Cardiac muscle cell (in vitro differentiated cells and primary cell): Measurements from ENCODE around the gene ZNF416. TPM values are rescaled to one million over a fixed set of nuclear protein-coding genes. Genes with fewer than 3 reads are reported as not detected.

Source experiments
- DNase-seq, 2 donors: peaks; one replicate each; pipeline versions ENCODE4 v3.0.0 to v3.0.0-alpha.2; 2010 to 2017; ENCODE audit warnings: low read depth in 1 of 2, low spot score in 1 of 2
- H3K27ac ChIP-seq: fragments of 200-600 bp; sonication (generic); 2 replicates; pipeline ENCODE4 v1.5.1; 2016
- H3K27me3 ChIP-seq: fragments of 200-600 bp; sonication (generic); 2 replicates; pipeline ENCODE4 v1.6.0; 2016; ENCODE audit warnings: control low read depth
- H3K36me3 ChIP-seq: fragments of 200-600 bp; sonication (generic); 2 replicates; pipeline ENCODE4 v1.5.1; 2016; ENCODE audit warnings: control low read depth
- H3K4me1 ChIP-seq: fragments of 200-600 bp; sonication (generic); 2 replicates; pipeline ENCODE4 v1.8.1; 2017; ENCODE audit warnings: low read depth, mild to moderate bottlenecking, mixed run types
- H3K4me3 ChIP-seq: fragments of 200-600 bp; sonication (generic); 2 replicates; pipeline ENCODE4 v1.5.1; 2016; ENCODE audit warnings: mild to moderate bottlenecking
- H3K9me3 ChIP-seq: fragments of 200-600 bp; sonication (generic); 2 replicates; pipeline ENCODE4 v1.5.1; 2017; ENCODE audit warnings: low read depth, mild to moderate bottlenecking, control low read depth
- polyA plus RNA-seq: library from polyadenylated mRNA; unstranded; fragments of >200 nt; fragmentation: Nextera tagmentation; extraction: Ambion mirVana; gene quantifications from 2 replicates; pipeline ENCODE4 v1.2.1, GENCODE V29; 2016
- total RNA-seq: library from RNA; depleted of rRNA; stranded (reverse); fragments of >200 nt; gene quantifications from 2 replicates; pipeline ENCODE4 v1.2.3, GENCODE V29; 2016
- TF ChIP-seq, protein P1 (sequence below): IDR thresholded peaks from 2 replicates; pipeline ENCODE4 v1.5.1; 2012; ENCODE audit warnings: low read depth, mild to moderate bottlenecking, low read length

Gene ZNF416
- total and polyA plus RNA-seq, 2 experiments from 2014 or later = 6.2 to 7.8 TPM

DNA sequence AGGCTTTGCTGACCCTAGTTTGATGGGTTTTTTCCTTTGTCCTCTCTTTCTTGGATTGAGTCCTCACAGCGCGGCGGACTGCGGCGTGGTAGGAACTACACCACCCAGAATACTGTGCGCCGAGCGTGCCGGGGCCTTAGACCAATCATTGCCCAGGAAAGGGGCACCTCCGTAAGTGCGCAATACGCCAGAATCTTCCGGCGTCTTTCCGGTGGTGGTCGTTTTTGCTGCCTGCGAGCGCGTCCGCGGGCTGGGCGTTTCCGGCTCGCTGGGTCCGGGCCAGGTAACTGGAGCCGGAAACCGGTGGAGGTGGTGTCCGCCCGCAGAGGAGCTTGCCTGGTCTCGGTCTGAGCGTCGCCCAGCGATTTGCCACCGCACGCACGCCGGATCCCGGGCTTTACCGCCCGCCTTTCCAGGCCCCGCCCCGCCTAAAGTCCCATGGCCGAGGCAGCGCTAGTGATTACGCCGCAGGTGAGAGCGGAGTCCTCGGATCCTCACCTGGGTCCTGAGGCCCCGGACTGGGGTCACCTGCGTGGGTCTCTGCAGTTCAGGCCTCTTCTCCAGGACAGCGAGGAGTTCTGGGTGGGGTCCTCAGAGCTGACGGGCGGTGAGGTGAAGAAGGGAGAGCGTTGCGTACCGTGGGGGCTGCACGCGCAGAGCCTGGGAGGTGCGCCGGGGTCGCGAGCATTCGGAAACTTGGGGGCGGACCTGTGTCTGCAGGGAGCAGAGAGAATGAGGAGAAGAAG, 51.4 kb downstream of the ZNF416 start, which contains the start of gene ZNF549:
Gene ZNF549 (plus strand): TSS at position 221 of the 746 bp plus-strand sequence. CDS start 218 bp downstream, at position 439.
- DNase-seq = peak; percentile 95
- H3K4me1 ChIP-seq = peaks cover 6% of the 10 kb centered on the region
- peak within 1 kb of the TSS; percentile 45 for H3K4me3 ChIP-seq
- peak within 1 kb of the TSS; percentile 35 for H3K27ac ChIP-seq
- TF ChIP-seq, protein P1, sequence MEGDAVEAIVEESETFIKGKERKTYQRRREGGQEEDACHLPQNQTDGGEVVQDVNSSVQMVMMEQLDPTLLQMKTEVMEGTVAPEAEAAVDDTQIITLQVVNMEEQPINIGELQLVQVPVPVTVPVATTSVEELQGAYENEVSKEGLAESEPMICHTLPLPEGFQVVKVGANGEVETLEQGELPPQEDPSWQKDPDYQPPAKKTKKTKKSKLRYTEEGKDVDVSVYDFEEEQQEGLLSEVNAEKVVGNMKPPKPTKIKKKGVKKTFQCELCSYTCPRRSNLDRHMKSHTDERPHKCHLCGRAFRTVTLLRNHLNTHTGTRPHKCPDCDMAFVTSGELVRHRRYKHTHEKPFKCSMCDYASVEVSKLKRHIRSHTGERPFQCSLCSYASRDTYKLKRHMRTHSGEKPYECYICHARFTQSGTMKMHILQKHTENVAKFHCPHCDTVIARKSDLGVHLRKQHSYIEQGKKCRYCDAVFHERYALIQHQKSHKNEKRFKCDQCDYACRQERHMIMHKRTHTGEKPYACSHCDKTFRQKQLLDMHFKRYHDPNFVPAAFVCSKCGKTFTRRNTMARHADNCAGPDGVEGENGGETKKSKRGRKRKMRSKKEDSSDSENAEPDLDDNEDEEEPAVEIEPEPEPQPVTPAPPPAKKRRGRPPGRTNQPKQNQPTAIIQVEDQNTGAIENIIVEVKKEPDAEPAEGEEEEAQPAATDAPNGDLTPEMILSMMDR = no peak
- no peaks in the 10 kb centered on the region for H3K9me3 ChIP-seq
- H3K36me3 ChIP-seq = peaks cover 13% of the 10 kb centered on the region
- no peaks in the 10 kb centered on the region for H3K27me3 ChIP-seq

Other genes with a start within 250 kb of the ZNF416 start
- 8.0 and 9.0 TPM in 2 replicates for gene ZNF304, start 227.6 kb downstream of the ZNF416 start, total RNA-seq
- gene ZNF304, start 227.6 kb downstream of the ZNF416 start, polyA plus RNA-seq = 6.2 and 6.7 TPM in 2 replicates
- 15.1 and 26.4 TPM in 2 replicates for gene TRAPPC2B, start 215.4 kb downstream of the ZNF416 start, total RNA-seq
- gene TRAPPC2B, start 215.4 kb downstream of the ZNF416 start, polyA plus RNA-seq = 34.6 and 39.3 TPM in 2 replicates
- gene ZNF547, start 215.4 kb downstream of the ZNF416 start, total RNA-seq = 1.8 and 7.2 TPM in 2 replicates
- gene ZNF547, start 215.4 kb downstream of the ZNF416 start, polyA plus RNA-seq = 0.65 and 0.66 TPM in 2 replicates
- gene ZNF548, start 189.1 kb downstream of the ZNF416 start, total RNA-seq = 37.9 and 38.2 TPM in 2 replicates
- 11.4 and 15.9 TPM in 2 replicates for gene ZNF548, start 189.1 kb downstream of the ZNF416 start, polyA plus RNA-seq
- gene ZNF17, start 167.8 kb downstream of the ZNF416 start, total RNA-seq = 5.8 and 13.0 TPM in 2 replicates
- 4.2 and 7.1 TPM in 2 replicates for gene ZNF17, start 167.8 kb downstream of the ZNF416 start, polyA plus RNA-seq
- 11.8 and 13.7 TPM in 2 replicates for gene ZNF749, start 143.6 kb downstream of the ZNF416 start, total RNA-seq
- 16.6 and 28.8 TPM in 2 replicates for gene ZNF749, start 143.6 kb downstream of the ZNF416 start, polyA plus RNA-seq
- 1.2 and 2.3 TPM in 2 replicates for gene VN1R1, start 121.8 kb downstream of the ZNF416 start, total RNA-seq
- gene VN1R1, start 121.8 kb downstream of the ZNF416 start, polyA plus RNA-seq = 2.9 and 4.1 TPM in 2 replicates
- gene ZNF772, start 101.3 kb downstream of the ZNF416 start, total RNA-seq = 32.6 and 37.9 TPM in 2 replicates
- gene ZNF772, start 101.3 kb downstream of the ZNF416 start, polyA plus RNA-seq = 11.3 and 13.6 TPM in 2 replicates
- gene ZNF419, start 91.2 kb downstream of the ZNF416 start, total RNA-seq = 14.0 and 36.2 TPM in 2 replicates
- 11.3 and 15.8 TPM in 2 replicates for gene ZNF419, start 91.2 kb downstream of the ZNF416 start, polyA plus RNA-seq
- 25.4 and 34.2 TPM in 2 replicates for gene ZNF773, start 79.0 kb downstream of the ZNF416 start, total RNA-seq
- gene ZNF773, start 79.0 kb downstream of the ZNF416 start, polyA plus RNA-seq = 12.4 and 13.3 TPM in 2 replicates
- gene ZNF549, start 51.6 kb downstream of the ZNF416 start, total RNA-seq = 5.0 and 7.5 TPM in 2 replicates
- 7.5 and 10.1 TPM in 2 replicates for gene ZNF549, start 51.6 kb downstream of the ZNF416 start, polyA plus RNA-seq
- 42.6 and 62.4 TPM in 2 replicates for gene ZNF550, start 19.0 kb downstream of the ZNF416 start, total RNA-seq
- 9.8 and 9.9 TPM in 2 replicates for gene ZNF550, start 19.0 kb downstream of the ZNF416 start, polyA plus RNA-seq
- 16.0 and 18.2 TPM in 2 replicates for gene ZIK1, start 5.2 kb upstream of the ZNF416 start, total RNA-seq
- gene ZIK1, start 5.2 kb upstream of the ZNF416 start, polyA plus RNA-seq = 11.7 and 13.9 TPM in 2 replicates
- 7.1 and 9.3 TPM in 2 replicates for gene ZNF530, start 21.0 kb upstream of the ZNF416 start, total RNA-seq
- 6.4 and 6.5 TPM in 2 replicates for gene ZNF530, start 21.0 kb upstream of the ZNF416 start, polyA plus RNA-seq
- 55.0 and 76.0 TPM in 2 replicates for gene ZNF134, start 35.3 kb upstream of the ZNF416 start, total RNA-seq
- 18.6 and 27.4 TPM in 2 replicates for gene ZNF134, start 35.3 kb upstream of the ZNF416 start, polyA plus RNA-seq
- 25.4 and 30.0 TPM in 2 replicates for gene ZNF211, start 54.3 kb upstream of the ZNF416 start, total RNA-seq
- 22.6 and 38.5 TPM in 2 replicates for gene ZNF211, start 54.3 kb upstream of the ZNF416 start, polyA plus RNA-seq
- gene ZSCAN4, start 90.0 kb upstream of the ZNF416 start, total RNA-seq = not detected in 2 replicates
- gene ZSCAN4, start 90.0 kb upstream of the ZNF416 start, polyA plus RNA-seq = not detected in 2 replicates
- 9.9 and 11.8 TPM in 2 replicates for gene ZNF551, start 103.1 kb upstream of the ZNF416 start, total RNA-seq
- 4.0 and 4.4 TPM in 2 replicates for gene ZNF551, start 103.1 kb upstream of the ZNF416 start, polyA plus RNA-seq
- 14.0 and 20.1 TPM in 2 replicates for gene ZNF154, start 130.3 kb upstream of the ZNF416 start, total RNA-seq
- 11.1 and 16.3 TPM in 2 replicates for gene ZNF154, start 130.3 kb upstream of the ZNF416 start, polyA plus RNA-seq
- gene ZNF671, start 148.7 kb upstream of the ZNF416 start, total RNA-seq = 14.4 and 24.2 TPM in 2 replicates
- 16.7 and 19.3 TPM in 2 replicates for gene ZNF671, start 148.7 kb upstream of the ZNF416 start, polyA plus RNA-seq
- 16.9 and 20.0 TPM in 2 replicates for gene ZNF776, start 167.9 kb upstream of the ZNF416 start, total RNA-seq
- gene ZNF776, start 167.9 kb upstream of the ZNF416 start, polyA plus RNA-seq = 20.7 and 26.6 TPM in 2 replicates
- gene ZNF586, start 190.8 kb upstream of the ZNF416 start, total RNA-seq = 15.0 and 17.1 TPM in 2 replicates
- 8.4 and 10.0 TPM in 2 replicates for gene ZNF586, start 190.8 kb upstream of the ZNF416 start, polyA plus RNA-seq
- gene ZNF552, start 236.0 kb upstream of the ZNF416 start, total RNA-seq = 3.8 and 6.6 TPM in 2 replicates
- 10.5 and 13.4 TPM in 2 replicates for gene ZNF552, start 236.0 kb upstream of the ZNF416 start, polyA plus RNA-seq